HG02610 (cell line): Measurements from ENCODE around the gene CFAP54.

Experiments
- ATAC-seq: cut with Tn5 transposase; IDR thresholded peaks from one replicate; pipeline ENCODE4 v1.9.1; 2021; ENCODE audit warnings: mild to moderate bottlenecking, moderate library complexity; ENCODE audit not compliant: unreplicated experiment

The CFAP54 gene

GRCh38 chr12:96729886-96730285 lies 240.5 kb downstream of the CFAP54 start:
- no peak for ATAC-seq

GRCh38 chr12:96743606-96744005 lies 254.2 kb downstream of the CFAP54 start:
- ATAC-seq, result no peak

- no peak for ATAC-seq
Measured at GRCh38 chr12:96749999-96750398, 260.6 kb downstream of the CFAP54 start.

- ATAC-seq, result no peak
Measured at GRCh38 chr12:96751626-96752025, 262.2 kb downstream of the CFAP54 start.

- ATAC-seq, result no peak
Measured at GRCh38 chr12:96752211-96752610, 262.8 kb downstream of the CFAP54 start.

- no peak for ATAC-seq
Measured at GRCh38 chr12:96766232-96766631, 276.9 kb downstream of the CFAP54 start.

GRCh38 chr12:96769400-96769799 lies 280.0 kb downstream of the CFAP54 start:
- no peak for ATAC-seq

- ATAC-seq, result no peak
Measured at GRCh38 chr12:96770219-96771102, 281.1 kb downstream of the CFAP54 start.

- no peak for ATAC-seq
Measured at GRCh38 chr12:96773031-96773430, 283.7 kb downstream of the CFAP54 start.

- ATAC-seq, result no peak
Measured at GRCh38 chr12:96774496-96775256, 285.3 kb downstream of the CFAP54 start.

GRCh38 chr12:96776908-96777307 lies 287.5 kb downstream of the CFAP54 start:
- no peak for ATAC-seq

GRCh38 chr12:96780330-96780729 lies 291.0 kb downstream of the CFAP54 start:
- no peak for ATAC-seq

- no peak for ATAC-seq
Measured at GRCh38 chr12:96786791-96787190, 297.4 kb downstream of the CFAP54 start.

- ATAC-seq, result no peak
Measured at GRCh38 chr12:96803969-96804368, 314.6 kb downstream of the CFAP54 start.

- ATAC-seq, result no peak
Measured at GRCh38 chr12:96806272-96806671, 316.9 kb downstream of the CFAP54 start.

- no peak for ATAC-seq
Measured at GRCh38 chr12:96807741-96808140, 318.4 kb downstream of the CFAP54 start.

GRCh38 chr12:96808587-96808986 lies 319.2 kb downstream of the CFAP54 start:
- ATAC-seq, result no peak

GRCh38 chr12:96809522-96809921 lies 320.1 kb downstream of the CFAP54 start:
- no peak for ATAC-seq

GRCh38 chr12:96810057-96810456 lies 320.7 kb downstream of the CFAP54 start:
- ATAC-seq, result no peak

GRCh38 chr12:96810477-96810876 lies 321.1 kb downstream of the CFAP54 start:
- no peak for ATAC-seq

- no peak for ATAC-seq
Measured at GRCh38 chr12:96811083-96811482, 321.7 kb downstream of the CFAP54 start.

GRCh38 chr12:96812153-96812552 lies 322.8 kb downstream of the CFAP54 start:
- no peak for ATAC-seq
